Lung (tissue), 12 donors: ENCODE results near the gene DUOX1. TPM values are rescaled to one million over a fixed set of nuclear protein-coding genes. Genes with fewer than 3 reads are reported as not detected.

Experiments used
- ATAC-seq: fragments of 200-7000 bp; cut with Tn5 transposase; one replicate; pipeline ENCODE4 v1.9.1; 2020; ENCODE audit warnings: moderate number of reproducible peaks; ENCODE audit not compliant: insufficient read depth, low FRiP score
- DNase-seq, 3 donors: peaks; one replicate each; pipeline ENCODE4 v3.0.0-alpha.2; 2013 to 2017
- H3K27ac ChIP-seq, 2 donors: one replicate each; pipeline ENCODE4 v1.5.1; 2013; ENCODE audit warnings: mild to moderate bottlenecking in 2 of 2, moderate library complexity in 2 of 2, control low read depth in 1 of 2, inconsistent platforms in 1 of 2, low read depth in 1 of 2, low read length in 1 of 2
- H3K27me3 ChIP-seq, 3 donors: one replicate each; pipeline ENCODE4 v1.5.1; 2013; ENCODE audit warnings: low read length in 2 of 3; ENCODE audit not compliant: control insufficient read depth in 3 of 3, insufficient read depth in 3 of 3
- H3K36me3 ChIP-seq, 4 donors: one replicate each; pipeline ENCODE4 v1.5.1; 2013; ENCODE audit warnings: low read length in 4 of 4, mild to moderate bottlenecking in 1 of 4, moderate library complexity in 1 of 4; ENCODE audit not compliant: control insufficient read depth in 4 of 4, insufficient read depth in 4 of 4
- H3K4me1 ChIP-seq, 5 donors: one replicate each; pipeline ENCODE4 v1.5.1; 2013; ENCODE audit warnings: low read length in 5 of 5, mild to moderate bottlenecking in 2 of 5, moderate library complexity in 1 of 5; ENCODE audit not compliant: control insufficient read depth in 5 of 5, insufficient read depth in 5 of 5
- H3K4me3 ChIP-seq: one replicate; pipeline ENCODE4 v1.5.1; 2013; ENCODE audit warnings: mild to moderate bottlenecking, control low read depth, moderate library complexity
- H3K9ac ChIP-seq, 2 donors: one replicate each; pipeline ENCODE4 v1.5.1; 2013; ENCODE audit warnings: low read length in 2 of 2, control low read depth in 1 of 2; ENCODE audit not compliant: insufficient read depth in 1 of 2
- H3K9me3 ChIP-seq, 4 donors: one replicate each; pipeline ENCODE4 v1.5.1; 2013; ENCODE audit warnings: low read length in 3 of 4, mild to moderate bottlenecking in 1 of 4, moderate library complexity in 1 of 4; ENCODE audit not compliant: control insufficient read depth in 4 of 4, insufficient read depth in 3 of 4
- WGBS, 2 donors: extraction: QIAGEN DNeasy Blood & Tissue Kit; methylation state at CpG; one replicate each; pipeline ENCODE4 v1.1.7; 2013; 5-methylcytosine and 5-hydroxymethylcytosine counted together
- polyA plus RNA-seq, 2 donors: library from polyadenylated mRNA; stranded (reverse); fragments of 200-250 nt; gene quantifications; one replicate each; pipeline ENCODE4 v1.2.1, GENCODE V29; 2013
- total RNA-seq, 2 donors: library from RNA; depleted of rRNA in 1 of 2; stranded (reverse); fragments of >200 nt in 1 of 2; gene quantifications; one replicate each; pipeline ENCODE4 v1.2.1, GENCODE V29; 2014 to 2021
- TF ChIP-seq, protein P1 (sequence below): IDR thresholded peaks from 2 replicates; pipeline ENCODE4 v1.5.1; 2012; ENCODE audit warnings: mild to moderate bottlenecking; ENCODE audit errors: control extremely low read depth, extremely low read depth
- donor health status: control.
- donor health status: control.
- donor health status: Bipolar disorder and iron deficiency.
- donor health status: healthy.
- donor health status: DM: yes; HTN: yes; CAD: no.

DUOX1 gene
- total and polyA plus RNA-seq, 4 donors: 61.7 to 363 (median 115) TPM

DNA sequence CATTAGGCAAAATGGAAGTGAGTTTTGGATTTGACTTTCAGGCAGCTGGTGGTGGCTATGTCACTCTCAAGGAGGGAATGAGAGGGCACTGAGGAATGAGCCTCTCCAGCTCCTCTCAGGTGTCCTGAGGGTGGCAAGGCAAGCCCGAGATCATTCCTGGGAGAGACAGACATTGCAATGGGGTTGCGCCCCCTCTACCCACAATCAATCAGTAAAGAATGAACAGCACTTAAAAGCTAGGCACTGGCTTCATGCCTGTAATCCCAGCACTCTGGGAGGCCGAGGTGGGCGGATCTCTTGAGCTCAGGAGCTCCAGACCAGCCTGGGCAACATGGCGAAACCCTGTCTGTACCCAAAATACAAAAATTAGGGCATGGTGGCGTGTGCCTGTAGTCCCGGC lies 72.1 kb downstream of the DUOX1 start:
- Histone ChIP-seq H3K36me3 (no peaks in the 10 kb centered on the region), H3K4me3 (no peak overlapping the region), H3K9me3 (no peaks in the 10 kb centered on the region), H3K27ac (no peak overlapping the region), H3K4me1 (peaks cover 0 to 3% (median 0%) of the 10 kb centered on the region in 5 donors), H3K9ac (no peak overlapping the region), H3K27me3 (no peaks in the 10 kb centered on the region)
- WGBS, 2 donors: 90 to 95% methylated on average over 7 of the region's 7 CpGs
- DNase-seq (no peak), ATAC-seq (no peak)
- TF ChIP-seq, protein P1, sequence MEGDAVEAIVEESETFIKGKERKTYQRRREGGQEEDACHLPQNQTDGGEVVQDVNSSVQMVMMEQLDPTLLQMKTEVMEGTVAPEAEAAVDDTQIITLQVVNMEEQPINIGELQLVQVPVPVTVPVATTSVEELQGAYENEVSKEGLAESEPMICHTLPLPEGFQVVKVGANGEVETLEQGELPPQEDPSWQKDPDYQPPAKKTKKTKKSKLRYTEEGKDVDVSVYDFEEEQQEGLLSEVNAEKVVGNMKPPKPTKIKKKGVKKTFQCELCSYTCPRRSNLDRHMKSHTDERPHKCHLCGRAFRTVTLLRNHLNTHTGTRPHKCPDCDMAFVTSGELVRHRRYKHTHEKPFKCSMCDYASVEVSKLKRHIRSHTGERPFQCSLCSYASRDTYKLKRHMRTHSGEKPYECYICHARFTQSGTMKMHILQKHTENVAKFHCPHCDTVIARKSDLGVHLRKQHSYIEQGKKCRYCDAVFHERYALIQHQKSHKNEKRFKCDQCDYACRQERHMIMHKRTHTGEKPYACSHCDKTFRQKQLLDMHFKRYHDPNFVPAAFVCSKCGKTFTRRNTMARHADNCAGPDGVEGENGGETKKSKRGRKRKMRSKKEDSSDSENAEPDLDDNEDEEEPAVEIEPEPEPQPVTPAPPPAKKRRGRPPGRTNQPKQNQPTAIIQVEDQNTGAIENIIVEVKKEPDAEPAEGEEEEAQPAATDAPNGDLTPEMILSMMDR: no peak

DNA sequence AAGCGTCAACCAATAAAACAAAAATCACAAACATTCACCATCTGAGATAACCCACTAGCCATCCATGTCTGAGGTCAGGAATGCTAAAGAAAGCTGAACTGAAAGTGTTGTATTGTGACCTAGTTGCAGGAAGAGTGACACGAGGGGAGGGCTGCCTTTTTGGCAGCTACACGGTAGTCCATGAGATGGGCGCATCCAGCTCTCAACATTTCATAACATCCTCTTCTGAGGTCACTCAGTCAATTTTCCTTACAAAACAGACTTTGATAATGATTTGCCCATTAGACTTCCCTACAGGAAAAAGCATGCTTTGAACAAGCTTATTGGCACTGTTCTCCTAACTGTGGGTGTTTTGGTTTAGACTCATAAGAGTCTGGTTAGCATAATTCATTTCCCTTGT lies 73.4 kb downstream of the DUOX1 start:
- Histone ChIP-seq H3K27ac (no peak overlapping the region), H3K4me1 (peaks cover 0 to 3% (median 0%) of the 10 kb centered on the region in 5 donors), H3K9me3 (no peaks in the 10 kb centered on the region), H3K36me3 (no peaks in the 10 kb centered on the region), H3K9ac (no peak overlapping the region), H3K27me3 (no peaks in the 10 kb centered on the region), H3K4me3 (no peak overlapping the region)
- TF ChIP-seq, protein P1: no peak
- ATAC-seq: no peak
- peak in 1 of 3 donors; percentile 25 for DNase-seq
- 22 to 30% methylated on average over 4 of the region's 4 CpGs for WGBS, 2 donors

DNA sequence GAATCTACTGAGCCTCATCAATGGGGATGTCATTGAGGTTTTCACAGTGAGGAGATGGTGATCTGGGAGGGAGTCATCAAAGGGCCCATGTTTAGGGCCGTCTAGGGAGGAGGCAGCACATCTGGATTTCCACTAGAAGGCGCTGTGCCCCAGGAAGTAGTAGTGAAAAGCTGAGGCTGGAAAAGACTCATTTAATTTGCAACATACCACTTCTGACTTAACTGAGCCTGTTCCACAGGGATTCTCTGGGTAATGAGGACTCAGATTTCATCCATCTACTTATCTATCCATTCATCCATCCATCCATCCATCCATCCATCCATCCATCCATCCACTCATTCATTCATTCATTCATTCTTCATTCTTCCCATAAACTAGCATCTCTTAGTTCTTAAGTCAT lies 75.4 kb downstream of the DUOX1 start:
- no peak overlapping the region for H3K4me3 ChIP-seq
- no peak overlapping the region for H3K27ac ChIP-seq
- TF ChIP-seq, protein P1: peak; percentile 45
- no peaks in the 10 kb centered on the region for H3K9me3 ChIP-seq
- peaks cover 0 to under 1% (median 0%) of the 10 kb centered on the region in 5 donors for H3K4me1 ChIP-seq
- peak; percentile 62 to 65 (median 63) for DNase-seq
- 0 to 5% methylated on average over 2 of the region's 2 CpGs for WGBS, 2 donors
- no peak overlapping the region for H3K9ac ChIP-seq
- H3K36me3 ChIP-seq: no peaks in the 10 kb centered on the region
- H3K27me3 ChIP-seq: no peaks in the 10 kb centered on the region
- ATAC-seq: no peak

DNA sequence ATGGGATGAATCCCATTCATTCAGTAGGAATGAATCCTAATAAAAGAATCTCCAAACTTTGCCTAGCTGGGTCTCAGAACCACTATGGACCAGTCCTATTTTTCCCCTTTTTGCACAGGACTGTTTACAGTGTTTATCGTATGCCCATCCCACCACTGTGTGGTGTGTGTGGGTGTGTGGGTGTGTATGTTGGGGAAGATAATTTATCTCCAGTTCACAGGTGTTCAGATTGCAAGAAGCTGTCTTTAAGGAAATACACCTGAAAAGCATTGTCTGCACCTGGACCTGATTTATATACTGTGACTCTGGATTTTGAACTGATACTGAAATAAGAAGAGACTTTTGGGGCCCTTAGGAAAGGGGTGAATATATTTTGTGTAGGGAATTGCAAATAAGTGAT lies 82.7 kb downstream of the DUOX1 start:
- DNase-seq (no peak), ATAC-seq (no peak)
- Histone ChIP-seq H3K4me3 (no peak overlapping the region), H3K36me3 (no peaks in the 10 kb centered on the region), H3K4me1 (no peaks in the 10 kb centered on the region), H3K9me3 (no peaks in the 10 kb centered on the region), H3K9ac (no peak overlapping the region), H3K27me3 (peaks cover 0 to 2% (median 0%) of the 10 kb centered on the region in 3 donors), H3K27ac (no peak overlapping the region)
- TF ChIP-seq, protein P1: no peak
- 86 to 91% methylated on average over 1 of the region's 1 CpG for WGBS, 2 donors
